Fibroblast of lung (primary cell): Measurements from ENCODE around the gene VTI1A. TPM values are rescaled to one million over a fixed set of nuclear protein-coding genes. Genes with fewer than 3 reads are reported as not detected.

Experiments
- DNase-seq, 2 donors: peaks; one replicate each; pipeline versions ENCODE4 v3.0.0 to v3.0.0-alpha.2; 2010; ENCODE audit warnings: low read depth in 2 of 2
- H2AFZ ChIP-seq: 2 replicates; pipeline ENCODE4 v1.5.1; 2012; ENCODE audit warnings: low read length, control low read depth, inconsistent platforms
- H3K27ac ChIP-seq: 2 replicates; pipeline ENCODE4 v1.5.1; 2011; ENCODE audit warnings: low read length, control low read depth; ENCODE audit not compliant: insufficient read depth
- H3K27me3 ChIP-seq: 2 replicates; pipeline ENCODE4 v1.5.1; 2011; ENCODE audit warnings: mild to moderate bottlenecking, low read length; ENCODE audit not compliant: control insufficient read depth, insufficient read depth
- H3K36me3 ChIP-seq: 2 replicates; pipeline ENCODE4 v1.5.1; 2011; ENCODE audit warnings: low read length; ENCODE audit not compliant: control insufficient read depth, insufficient read depth
- H3K4me1 ChIP-seq: 2 replicates; pipeline ENCODE4 v1.5.1; 2011; ENCODE audit warnings: low read length; ENCODE audit not compliant: control insufficient read depth, insufficient read depth; ENCODE audit errors: extremely low read depth
- H3K4me2 ChIP-seq: 2 replicates; pipeline ENCODE4 v1.5.1; 2011; ENCODE audit warnings: low read length, control low read depth; ENCODE audit not compliant: insufficient read depth; ENCODE audit errors: extremely low read depth
- H3K4me3 ChIP-seq, 4 experiments: fragments of 200-600 bp in 1 of 4; sonication (generic) in 1 of 4; replicated peaks in 1 of 4; 2 replicates each; pipeline ENCODE4 v1.5.1; 2011 to 2016; ENCODE audit warnings: low read length in 4 of 4, low read depth in 3 of 4, mild to moderate bottlenecking in 3 of 4, control low read depth in 2 of 4, inconsistent platforms in 1 of 4, mixed read lengths in 1 of 4; ENCODE audit not compliant: insufficient read depth in 1 of 4; ENCODE audit errors: control extremely low read depth in 1 of 4
- H3K79me2 ChIP-seq: 2 replicates; pipeline ENCODE4 v1.5.1; 2012; ENCODE audit warnings: mild to moderate bottlenecking, low read length, inconsistent platforms; ENCODE audit not compliant: control insufficient read depth, insufficient read depth
- H3K9ac ChIP-seq: 2 replicates; pipeline ENCODE4 v1.5.1; 2011; ENCODE audit warnings: mild to moderate bottlenecking, low read length, control low read depth; ENCODE audit not compliant: insufficient read depth
- H3K9me3 ChIP-seq: 2 replicates; pipeline ENCODE4 v1.5.1; 2012; ENCODE audit warnings: low read depth, low read length; ENCODE audit not compliant: control insufficient read depth, insufficient read depth
- H4K20me1 ChIP-seq: 2 replicates; pipeline ENCODE4 v1.5.1; 2011; ENCODE audit warnings: low read length; ENCODE audit not compliant: control insufficient read depth, insufficient read depth; ENCODE audit errors: extremely low read depth
- CTCF ChIP-seq, 2 donors: IDR thresholded peaks in 1 of 2; conservative IDR thresholded peaks in 1 of 2; 1 replicate in 1 of 2; 2 replicates in 1 of 2; pipeline ENCODE4 v1.5.1; 2011 to 2012; ENCODE audit warnings: low read length in 2 of 2, control low read depth in 1 of 2, inconsistent platforms in 1 of 2, low read depth in 1 of 2, mild to moderate bottlenecking in 1 of 2
- EZH2 ChIP-seq: IDR thresholded peaks from 2 replicates; pipeline ENCODE4 v1.5.1; 2012; ENCODE audit warnings: low read length, control low read depth, mild to moderate bottlenecking; ENCODE audit errors: missing control alignments
- polyA plus RNA-seq, 2 donors: library from polyadenylated mRNA; depleted of rRNA in 1 of 2; stranded (reverse) in 1 of 2; unstranded in 1 of 2; fragments of >200 nt; gene quantifications; 2 replicates each; pipeline ENCODE4 v1.2.1, GENCODE V29; 2011 to 2012; ENCODE audit warnings: missing spikeins in 1 of 2
- total RNA-seq: library from RNA; depleted of rRNA; stranded (reverse); fragments of >200 nt; gene quantifications from 2 replicates; pipeline ENCODE4 v1.2.1, GENCODE V29; 2014

The VTI1A gene
- total and polyA plus RNA-seq, 2 donors (not counting 1 experiment from before 2014, with no cell fraction given) = 19.1 to 30.9 TPM

GRCh38 chr10:112715581-112715980 is 268.6 kb downstream of the VTI1A start:
- Histone ChIP-seq H3K4me1 (peaks cover 3% of the 10 kb centered on the region), H3K4me3 (no peak overlapping the region), H3K27ac (no peak overlapping the region), H3K79me2 (no peaks in the 10 kb centered on the region), H3K36me3 (no peaks in the 10 kb centered on the region), H3K4me2 (no peak overlapping the region), H2AFZ (no peak overlapping the region), H4K20me1 (no peaks in the 10 kb centered on the region), H3K9ac (no peak overlapping the region), H3K9me3 (no peaks in the 10 kb centered on the region), H3K27me3 (no peaks in the 10 kb centered on the region)
- DNase-seq = no peak
- TF ChIP-seq EZH2 (no peak), CTCF (conservative IDR thresholded peaks at IDR 0.05 in 1 of 2, IDR thresholded peaks at IDR 0.05 in 1 of 2; ENCODE audit: low read depth in 1 of 2, low read length in 2 of 2) (no peak)

DNA sequence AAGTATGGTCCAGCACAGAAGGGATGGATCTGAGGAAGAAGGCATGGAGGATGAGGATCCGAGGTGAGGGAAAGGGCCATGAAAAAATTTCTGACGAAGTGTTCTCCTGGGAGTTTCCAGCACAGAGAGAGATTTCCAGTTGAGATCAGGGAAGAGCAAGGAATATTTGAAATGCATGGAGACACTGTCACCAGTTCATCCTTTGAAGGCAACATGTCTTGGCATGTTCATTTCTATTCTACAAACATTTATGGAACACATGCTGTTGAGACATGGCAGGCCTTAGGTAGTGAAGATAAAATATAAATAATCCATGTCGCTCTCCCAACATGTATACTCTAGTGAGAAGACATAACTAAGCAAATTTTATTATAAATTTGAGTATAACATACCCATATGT is 269.1 kb downstream of the VTI1A start:
- Histone ChIP-seq H3K79me2 (no peaks in the 10 kb centered on the region), H3K4me1 (peaks cover 3% of the 10 kb centered on the region), H3K36me3 (no peaks in the 10 kb centered on the region), H4K20me1 (no peaks in the 10 kb centered on the region), H3K9me3 (no peaks in the 10 kb centered on the region), H2AFZ (no peak overlapping the region), H3K9ac (no peak overlapping the region), H3K4me2 (no peak overlapping the region), H3K27me3 (no peaks in the 10 kb centered on the region), H3K4me3 (no peak overlapping the region), H3K27ac (no peak overlapping the region)
- TF ChIP-seq CTCF (conservative IDR thresholded peaks at IDR 0.05 in 1 of 2, IDR thresholded peaks at IDR 0.05 in 1 of 2; ENCODE audit: low read depth in 1 of 2, low read length in 2 of 2) (no peak), EZH2 (no peak)
- no peak for DNase-seq

DNA sequence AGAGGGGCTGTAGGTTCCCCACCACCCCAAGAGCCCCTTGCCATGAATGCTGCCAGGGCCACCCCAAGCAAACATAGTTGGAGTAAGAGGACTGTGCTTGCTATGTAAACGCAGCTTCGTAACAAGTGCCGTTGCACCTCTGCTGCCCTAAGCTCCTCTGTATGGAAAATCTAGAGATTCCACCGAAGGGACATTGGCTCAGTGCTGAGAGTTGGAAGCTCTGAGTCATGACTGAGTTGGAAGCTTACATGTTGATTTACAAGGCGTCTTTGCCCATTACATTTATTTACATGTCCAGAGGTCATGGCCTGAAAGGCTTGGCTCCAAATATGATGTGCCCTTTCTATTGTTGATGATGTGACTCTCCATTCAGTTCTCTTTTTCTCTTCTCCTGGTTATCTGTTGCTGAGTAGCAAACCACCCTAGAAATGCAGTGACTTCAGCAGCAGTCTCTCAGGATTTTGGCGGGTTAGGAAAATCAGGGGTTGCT is 270.0 kb downstream of the VTI1A start:
- H3K4me2 ChIP-seq = peak overlapping the region; percentile 15
- H3K4me1 ChIP-seq = peaks cover 3% of the 10 kb centered on the region
- no peak overlapping the region for H3K9ac ChIP-seq
- H4K20me1 ChIP-seq = no peaks in the 10 kb centered on the region
- no peaks in the 10 kb centered on the region for H3K79me2 ChIP-seq
- no peak overlapping the region for H3K27ac ChIP-seq
- peak; percentile 70 to 82 for DNase-seq
- H3K36me3 ChIP-seq = no peaks in the 10 kb centered on the region
- no peak for TF ChIP-seq EZH2
- no peak for TF ChIP-seq CTCF (conservative IDR thresholded peaks at IDR 0.05 in 1 of 2, IDR thresholded peaks at IDR 0.05 in 1 of 2; ENCODE audit: low read depth in 1 of 2, low read length in 2 of 2)
- H3K4me3 ChIP-seq = no peak overlapping the region
- no peak overlapping the region for H2AFZ ChIP-seq
- H3K9me3 ChIP-seq = no peaks in the 10 kb centered on the region
- no peaks in the 10 kb centered on the region for H3K27me3 ChIP-seq
